ENCODE data around the gene FAM53B. TPM values are rescaled to one million over a fixed set of nuclear protein-coding genes. Genes with fewer than 3 reads are reported as not detected.

The FAM53B gene
- polyA plus RNA-seq, 6 donors from 2014 or later: 19.6 to 141 (median 31.5) TPM

DNA sequence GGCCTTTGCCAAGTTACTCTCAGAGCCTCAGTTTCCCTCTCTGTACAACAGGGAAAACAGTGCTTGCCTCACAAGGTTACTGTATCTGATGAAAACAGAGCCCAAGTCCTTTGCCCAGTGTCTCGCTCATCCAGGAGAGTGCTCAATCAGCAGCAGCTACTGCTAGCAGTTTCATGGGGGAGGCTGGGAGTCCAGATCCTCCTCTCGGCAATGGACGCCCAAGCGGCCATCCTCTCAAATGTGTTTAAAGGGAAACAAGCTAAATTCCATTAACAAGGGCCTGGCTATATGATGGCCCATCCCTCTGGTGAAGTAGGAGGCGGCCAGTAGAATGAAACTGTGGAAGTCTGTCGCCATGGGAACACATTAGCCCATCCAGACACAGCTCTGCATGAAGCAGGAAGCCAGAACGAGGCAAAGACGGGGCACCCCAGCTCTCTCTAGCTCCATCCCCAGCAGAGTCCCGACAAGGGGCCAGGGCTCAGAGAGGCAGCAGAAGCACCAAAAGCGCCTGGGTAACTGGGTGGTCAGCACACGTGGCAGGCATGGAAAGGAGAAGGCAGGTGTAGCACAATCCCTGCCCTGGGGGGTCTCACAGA lies 35.2 kb downstream of the FAM53B start:
- H3K36me3 Mint-ChIP-seq: peaks cover 10 to 29% of the 10 kb centered on the region in 2 donors
- no peaks in the 10 kb centered on the region for H3K27me3 Mint-ChIP-seq
- DNase-seq: no peak
- peaks cover 78 to 96% (median 84%) of the 10 kb centered on the region in 3 donors for H3K4me1 Mint-ChIP-seq
- ATAC-seq (ENCODE audit: low read depth in 2 of 2): no peak
- H3K27ac Mint-ChIP-seq: peak overlapping the region; percentile 14 to 94 (median 86)
- no peaks in the 10 kb centered on the region for H3K9me3 Mint-ChIP-seq
- peak overlapping the region in 5 of 8 donors; percentile 34 to 74 (median 67) for H3K4me3 Mint-ChIP-seq

DNA sequence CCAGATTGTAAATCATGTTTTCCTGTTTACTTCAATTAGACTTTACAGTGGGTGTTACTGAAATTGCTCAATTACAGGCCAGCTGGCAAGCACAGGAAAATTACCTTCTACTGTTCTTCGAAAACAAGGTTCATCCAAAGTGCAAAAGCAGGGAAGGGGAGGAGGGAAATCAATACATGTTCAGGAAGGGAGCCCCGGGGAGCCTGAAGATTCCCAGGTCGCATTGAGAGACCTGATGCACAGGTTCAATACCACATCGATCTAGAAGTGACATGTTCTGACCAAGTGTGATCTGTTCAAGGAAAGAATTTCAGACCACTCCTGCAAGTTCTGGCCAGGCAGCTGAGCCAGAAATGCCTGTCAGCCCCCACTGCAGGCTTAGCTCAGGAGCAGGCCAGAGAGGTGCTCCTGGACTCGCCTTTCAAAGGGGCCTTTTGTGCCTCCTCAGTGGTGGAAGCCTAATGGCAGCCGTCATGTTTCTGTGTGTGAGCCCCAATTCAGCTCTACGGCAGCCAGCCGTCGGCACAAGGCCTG lies 35.9 kb downstream of the FAM53B start:
- no peak for ATAC-seq (ENCODE audit: low read depth in 2 of 2)
- Mint-ChIP-seq H3K27me3 (no peaks in the 10 kb centered on the region), H3K4me3 (peak overlapping the region in 7 of 8 donors; percentile 7 to 56 (median 34)), H3K27ac (peak overlapping the region; percentile 76 to 94 (median 91)), H3K4me1 (peaks cover 78 to 96% (median 84%) of the 10 kb centered on the region in 3 donors), H3K9me3 (no peaks in the 10 kb centered on the region), H3K36me3 (peaks cover 6 to 36% of the 10 kb centered on the region in 2 donors)
- DNase-seq: no peak

DNA sequence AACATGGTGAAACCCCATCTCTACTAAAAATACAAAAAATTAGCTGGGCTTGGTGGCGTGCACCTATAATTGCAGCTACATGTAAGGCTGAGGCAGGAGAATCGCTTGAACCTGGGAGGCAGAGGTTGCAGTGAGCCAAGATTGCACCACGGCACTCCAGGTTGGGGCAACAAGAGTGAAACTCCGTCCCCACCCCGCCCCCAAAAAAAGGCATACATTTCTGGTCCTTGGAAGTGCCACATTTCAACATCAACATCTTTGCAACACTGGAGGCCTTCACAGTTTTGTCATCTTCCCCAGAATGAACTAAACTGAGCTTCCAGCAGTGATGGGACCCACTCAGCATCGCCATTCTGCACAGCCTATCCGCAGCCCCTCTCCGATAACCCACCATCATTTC lies 36.6 kb downstream of the FAM53B start:
- Mint-ChIP-seq H3K27me3 (no peaks in the 10 kb centered on the region), H3K4me1 (peaks cover 78 to 96% (median 84%) of the 10 kb centered on the region in 3 donors), H3K36me3 (peaks cover 3 to 31% of the 10 kb centered on the region in 2 donors), H3K4me3 (peak overlapping the region in 7 of 8 donors; percentile 7 to 72 (median 34)), H3K9me3 (no peaks in the 10 kb centered on the region), H3K27ac (peak overlapping the region; percentile 74 to 94 (median 84))
- ATAC-seq (ENCODE audit: low read depth in 2 of 2) (no peak), DNase-seq (no peak)

DNA sequence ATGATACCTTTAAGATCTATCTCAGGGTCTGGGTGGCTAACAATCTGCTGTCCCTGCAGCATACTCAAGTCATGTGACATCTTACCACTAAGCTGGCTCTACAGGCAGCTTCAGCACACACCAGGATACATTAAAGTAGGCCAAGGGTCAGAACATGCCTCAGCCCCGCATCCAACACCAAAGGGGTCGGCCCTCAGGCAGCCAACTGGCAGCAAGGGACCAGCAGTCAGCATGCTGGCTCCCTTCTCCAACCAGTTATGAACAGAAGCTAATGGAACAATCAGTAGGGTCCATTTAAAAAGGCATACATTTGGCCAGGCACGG lies 37.1 kb downstream of the FAM53B start:
- no peaks in the 10 kb centered on the region for H3K27me3 Mint-ChIP-seq
- H3K4me1 Mint-ChIP-seq: peaks cover 80 to 97% (median 85%) of the 10 kb centered on the region in 3 donors
- H3K9me3 Mint-ChIP-seq: no peaks in the 10 kb centered on the region
- ATAC-seq (ENCODE audit: low read depth in 2 of 2) (no peak), DNase-seq (no peak)
- H3K36me3 Mint-ChIP-seq: peaks cover 3 to 36% of the 10 kb centered on the region in 2 donors
- H3K27ac Mint-ChIP-seq: peak overlapping the region in 5 of 6 donors; percentile 74 to 94 (median 89)
- H3K4me3 Mint-ChIP-seq: peak overlapping the region in 1 of 8 donors; percentile 53

DNA sequence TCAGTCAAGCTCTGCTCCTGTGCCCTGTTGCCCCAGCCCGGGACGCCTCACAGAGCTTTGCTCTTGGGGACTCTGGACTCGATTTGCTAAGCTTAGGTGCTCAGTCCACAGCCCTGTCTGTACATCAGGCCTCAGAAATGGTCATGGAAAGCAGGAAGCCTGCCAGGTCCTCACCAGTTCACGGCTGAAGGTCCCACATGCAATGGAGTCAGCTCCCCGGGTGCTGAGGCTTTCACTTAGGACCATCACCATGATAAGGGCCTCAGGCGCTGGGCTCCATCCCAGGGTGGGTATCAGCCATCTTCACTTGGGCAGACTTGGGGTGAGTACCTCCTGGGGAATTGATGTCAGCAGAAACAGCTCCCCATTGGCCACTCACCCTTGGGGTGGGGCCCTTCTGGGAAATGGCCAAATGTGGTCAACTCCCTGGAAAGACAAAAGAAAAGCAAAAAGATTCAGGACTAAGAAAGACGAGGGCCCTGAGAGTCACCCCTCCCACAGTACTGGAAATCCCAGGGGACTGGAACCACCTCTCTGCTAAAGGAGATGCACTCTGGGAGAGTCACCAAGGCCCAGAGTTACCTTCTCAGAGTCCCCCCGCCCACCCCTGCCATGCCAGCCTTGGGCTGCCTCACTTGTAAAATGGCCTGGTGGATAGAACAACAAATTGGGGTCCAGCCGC lies 37.6 kb downstream of the FAM53B start:
- H3K27ac Mint-ChIP-seq: peak overlapping the region; percentile 74 to 94 (median 90)
- peaks cover 3 to 38% of the 10 kb centered on the region in 2 donors for H3K36me3 Mint-ChIP-seq
- DNase-seq (no peak), ATAC-seq (ENCODE audit: low read depth in 2 of 2) (no peak)
- H3K4me1 Mint-ChIP-seq: peaks cover 83 to 97% (median 89%) of the 10 kb centered on the region in 3 donors
- H3K27me3 Mint-ChIP-seq: no peaks in the 10 kb centered on the region
- H3K9me3 Mint-ChIP-seq: no peaks in the 10 kb centered on the region
- peak overlapping the region in 3 of 8 donors; percentile 39 to 59 (median 53) for H3K4me3 Mint-ChIP-seq

DNA sequence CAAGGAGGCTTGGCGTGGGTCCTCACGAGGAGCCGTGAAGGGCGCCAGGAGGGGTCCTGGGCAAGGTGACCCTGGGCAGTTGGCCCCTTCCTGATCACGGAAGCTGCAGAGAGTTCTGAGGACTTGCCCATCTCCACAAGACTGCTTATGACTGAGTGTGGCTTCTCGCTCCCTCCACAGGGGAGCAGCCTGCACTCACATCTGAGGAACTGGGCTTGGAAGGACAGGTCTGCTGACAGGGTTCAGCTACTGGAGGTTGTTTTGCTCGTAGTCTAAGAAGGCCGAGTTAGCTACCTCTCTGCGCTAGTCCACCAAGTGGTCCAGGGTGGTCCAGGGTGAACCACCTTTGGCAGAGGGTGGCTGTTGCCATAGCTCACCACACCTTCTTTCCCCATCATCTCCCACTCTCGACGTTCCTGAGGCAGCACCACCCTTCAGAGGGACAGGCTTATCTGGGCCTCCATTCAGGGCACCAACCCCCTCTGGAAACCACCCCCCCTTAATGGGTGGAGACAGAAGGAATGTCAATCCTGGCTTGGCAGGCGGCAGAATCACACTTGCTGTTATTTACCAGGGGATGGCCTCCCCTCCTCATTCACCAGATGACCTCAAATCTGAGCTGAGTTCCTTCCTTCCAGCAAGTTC lies 38.2 kb downstream of the FAM53B start:
- Mint-ChIP-seq H3K4me3 (peak overlapping the region in 2 of 8 donors; percentile 39 to 59), H3K36me3 (peaks cover 3 to 38% of the 10 kb centered on the region in 2 donors), H3K27ac (peak overlapping the region; percentile 44 to 94 (median 90)), H3K4me1 (peaks cover 86 to 96% (median 92%) of the 10 kb centered on the region in 3 donors), H3K9me3 (no peaks in the 10 kb centered on the region), H3K27me3 (no peaks in the 10 kb centered on the region)
- DNase-seq (no peak), ATAC-seq (ENCODE audit: low read depth in 2 of 2) (no peak)

DNA sequence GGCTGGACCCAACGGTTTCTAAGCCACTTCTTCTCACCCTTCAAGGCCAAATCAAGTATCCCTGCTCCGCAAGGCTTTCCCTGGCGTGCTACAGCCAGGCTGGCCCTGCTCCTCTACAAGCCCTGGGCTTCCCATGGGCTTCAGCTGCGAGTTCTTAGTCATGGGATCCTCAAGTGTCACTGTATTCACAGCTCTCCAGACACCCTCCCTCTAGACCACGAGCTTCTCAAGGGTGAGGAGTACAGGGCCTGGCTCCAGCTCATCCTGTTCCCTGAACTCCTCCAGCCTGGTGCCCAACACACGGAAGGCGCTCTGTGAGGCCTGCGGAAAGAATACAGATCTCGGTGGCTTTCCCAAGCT lies 38.8 kb downstream of the FAM53B start:
- Mint-ChIP-seq H3K27me3 (no peaks in the 10 kb centered on the region), H3K27ac (peak overlapping the region in 5 of 6 donors; percentile 87 to 94 (median 91)), H3K4me3 (peak overlapping the region in 5 of 8 donors; percentile 12 to 76 (median 47)), H3K9me3 (no peaks in the 10 kb centered on the region), H3K4me1 (peaks cover 86 to 96% (median 92%) of the 10 kb centered on the region in 3 donors), H3K36me3 (peaks cover 7 to 38% of the 10 kb centered on the region in 2 donors)
- ATAC-seq (ENCODE audit: low read depth in 2 of 2) (no peak), DNase-seq (no peak)

DNA sequence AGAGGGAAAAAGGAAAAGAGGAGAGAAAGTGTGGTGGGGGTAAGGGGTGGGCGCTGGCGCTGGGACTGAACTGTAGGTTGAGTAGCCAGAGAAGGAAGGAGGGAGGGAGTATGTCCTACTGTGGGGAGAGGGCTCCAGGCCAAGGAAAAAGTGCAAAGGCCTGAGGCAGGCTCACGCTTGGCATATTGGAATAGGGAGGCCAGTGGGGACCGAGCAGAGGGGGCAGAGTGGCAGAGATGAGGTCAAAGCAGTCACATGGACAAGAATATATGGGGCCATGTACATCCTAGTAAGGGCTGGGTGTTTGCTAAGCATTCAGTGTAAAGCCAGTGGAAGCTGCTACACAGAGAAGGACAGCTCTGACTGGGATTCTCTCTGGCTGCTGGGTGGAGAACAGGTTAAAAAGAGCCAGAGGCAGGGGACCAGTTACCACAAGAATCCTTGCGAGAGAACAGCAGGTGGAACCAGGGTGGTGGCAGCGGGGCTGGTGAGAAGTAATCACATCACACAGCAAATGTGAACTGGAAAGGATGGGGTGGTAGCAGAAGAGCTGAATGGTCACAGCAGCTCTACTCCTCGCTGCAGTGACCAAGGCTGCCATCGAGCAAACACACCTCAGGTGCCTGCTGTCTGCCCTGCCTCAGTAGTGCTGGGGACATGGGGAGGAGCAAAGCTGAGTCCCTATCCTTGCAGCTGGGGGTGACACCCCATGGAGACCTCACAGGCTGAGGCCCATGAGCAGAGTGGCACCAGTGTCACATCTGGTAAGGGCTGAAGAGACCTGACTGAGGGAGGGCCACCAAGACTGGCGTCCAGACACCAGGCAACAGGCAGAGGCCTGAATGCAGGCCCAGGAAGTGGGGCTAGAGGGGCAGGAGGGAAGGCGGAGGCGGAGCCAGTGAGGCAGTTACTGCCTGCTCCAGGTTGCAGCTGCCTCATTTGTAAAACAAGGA lies 39.5 kb downstream of the FAM53B start:
- DNase-seq (no peak), ATAC-seq (ENCODE audit: low read depth in 2 of 2) (no peak)
- Mint-ChIP-seq H3K36me3 (peaks cover 11 to 38% of the 10 kb centered on the region in 2 donors), H3K4me1 (peaks cover 86 to 96% (median 92%) of the 10 kb centered on the region in 3 donors), H3K4me3 (peak overlapping the region; percentile 12 to 88 (median 68)), H3K27me3 (no peaks in the 10 kb centered on the region), H3K9me3 (no peaks in the 10 kb centered on the region), H3K27ac (peak overlapping the region; percentile 91 to 99 (median 94))

DNA sequence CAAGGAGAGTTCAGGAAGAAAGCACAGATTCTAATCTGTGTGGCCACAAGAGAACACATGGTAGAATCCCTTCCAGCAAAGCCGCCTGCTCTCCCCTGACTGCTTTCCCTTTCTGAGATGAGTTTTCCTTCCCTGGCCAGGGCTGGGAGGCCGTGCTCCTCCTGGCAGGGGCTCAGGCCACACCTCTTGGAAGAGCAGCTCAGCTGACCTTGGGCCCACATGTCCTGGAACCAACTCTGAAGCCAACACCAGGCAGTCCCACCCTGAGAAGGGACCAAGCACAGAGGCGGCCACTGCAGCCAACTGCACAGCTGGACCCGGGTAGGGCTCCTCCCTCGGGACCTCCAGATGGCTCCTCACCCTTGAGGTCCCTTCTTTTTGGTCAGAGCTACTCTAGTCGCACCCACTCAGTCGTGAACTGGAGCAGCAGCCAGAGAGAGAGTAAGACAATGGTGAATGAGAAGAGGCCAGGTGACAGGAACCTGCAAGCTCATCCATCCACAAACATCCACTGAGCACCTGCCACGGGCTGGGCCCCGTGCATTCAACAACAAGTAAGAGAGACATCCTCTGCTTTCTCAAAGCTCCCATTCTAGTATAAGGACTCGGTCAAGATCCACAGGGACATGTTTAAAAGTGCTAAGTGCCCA lies 40.3 kb downstream of the FAM53B start:
- peak in 1 of 2 donors; percentile 18 for ATAC-seq (ENCODE audit: low read depth in 2 of 2)
- Mint-ChIP-seq H3K4me1 (peaks cover 86 to 96% (median 92%) of the 10 kb centered on the region in 3 donors), H3K9me3 (no peaks in the 10 kb centered on the region), H3K27ac (peak overlapping the region; percentile 60 to 99 (median 96)), H3K36me3 (peaks cover 11 to 38% of the 10 kb centered on the region in 2 donors), H3K4me3 (peak overlapping the region in 7 of 8 donors; percentile 63 to 88 (median 76)), H3K27me3 (no peaks in the 10 kb centered on the region)
- DNase-seq: no peak

DNA sequence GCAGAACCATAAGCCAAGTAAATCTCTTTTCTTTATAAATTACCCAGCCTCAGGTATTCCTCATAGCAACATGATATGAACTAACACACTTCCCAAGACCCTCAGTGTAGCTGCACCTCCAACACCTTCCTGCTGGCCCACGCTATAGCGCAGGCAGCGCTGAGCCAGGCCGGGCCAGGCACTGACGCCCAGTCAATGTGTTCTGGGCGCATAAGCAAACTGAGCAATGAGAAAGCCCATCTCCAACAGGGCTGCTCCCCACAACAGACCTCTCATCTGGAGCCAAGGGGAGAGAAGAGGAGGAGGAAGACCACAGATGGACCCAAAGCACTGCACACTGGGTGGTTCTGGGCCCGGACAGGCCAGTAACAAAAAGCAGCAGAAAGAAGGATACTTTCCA lies 40.8 kb downstream of the FAM53B start:
- peak overlapping the region; percentile 82 to 99 (median 96) for H3K27ac Mint-ChIP-seq
- no peaks in the 10 kb centered on the region for H3K27me3 Mint-ChIP-seq
- peak overlapping the region in 6 of 8 donors; percentile 40 to 88 (median 74) for H3K4me3 Mint-ChIP-seq
- ATAC-seq (ENCODE audit: low read depth in 2 of 2) (no peak), DNase-seq (no peak)
- peaks cover 88 to 96% (median 93%) of the 10 kb centered on the region in 3 donors for H3K4me1 Mint-ChIP-seq
- H3K36me3 Mint-ChIP-seq: peaks cover 11 to 38% of the 10 kb centered on the region in 2 donors
- H3K9me3 Mint-ChIP-seq: no peaks in the 10 kb centered on the region

DNA sequence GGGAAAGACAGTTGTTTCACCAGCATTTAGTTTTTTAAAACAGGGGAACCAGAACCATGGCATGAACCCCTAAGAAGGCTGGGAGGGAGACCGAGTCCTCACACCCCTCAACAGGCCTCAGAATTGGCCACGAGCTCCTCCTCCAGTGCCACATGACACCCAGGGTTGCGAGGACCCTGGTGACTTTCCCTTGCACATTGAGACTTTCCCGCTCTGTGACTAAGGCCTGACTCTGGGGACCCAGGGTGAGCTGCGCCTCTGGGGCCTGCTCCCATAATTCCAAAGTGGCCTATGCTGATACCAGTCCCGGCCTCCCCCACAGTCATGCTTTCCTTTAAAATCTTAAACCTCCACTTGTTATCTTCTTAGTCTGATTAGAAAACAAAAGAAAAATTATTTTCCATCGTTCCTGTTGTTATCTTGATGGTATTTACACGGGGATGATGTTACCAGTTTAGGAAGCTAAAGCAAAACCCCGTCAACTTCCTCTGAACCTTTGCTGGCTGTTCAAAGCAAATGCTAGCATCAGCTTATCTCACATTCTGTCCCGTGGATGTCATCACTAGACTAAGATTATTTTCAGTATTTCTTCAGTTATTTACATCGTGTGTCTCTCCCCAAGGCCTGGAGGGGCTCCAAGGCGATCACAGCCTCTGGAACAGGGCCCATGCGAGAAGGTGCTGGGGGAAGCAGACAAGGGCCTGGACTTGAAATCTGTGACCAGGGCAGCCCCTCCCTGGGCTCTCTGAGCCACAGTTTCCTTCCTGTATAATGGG lies 42.1 kb downstream of the FAM53B start:
- ATAC-seq (ENCODE audit: low read depth in 2 of 2) (no peak), DNase-seq (no peak)
- Mint-ChIP-seq H3K36me3 (peaks cover 11 to 38% of the 10 kb centered on the region in 2 donors), H3K4me1 (peaks cover 90 to 98% (median 96%) of the 10 kb centered on the region in 3 donors), H3K27ac (peak overlapping the region; percentile 66 to 99 (median 96)), H3K9me3 (no peaks in the 10 kb centered on the region), H3K27me3 (no peaks in the 10 kb centered on the region), H3K4me3 (peak overlapping the region; percentile 5 to 88 (median 74))

Measured in naive B cell (primary cell).